KMS-11 (cell line): ENCODE measurements around the gene UBAP2.
"Not testable (repeated sequence)": the region's sequence is repeated elsewhere in the genome, so short reads cannot be mapped to it uniquely, and the experiment has no call there.

ENCODE experiments used
- H2AFZ ChIP-seq: fragments of 200-600 bp; sonication (generic); 2 replicates; pipeline ENCODE4 v1.6.1; 2016; ENCODE audit warnings: antibody characterized with exemption, mixed run types, low read depth
- H3K27ac ChIP-seq: fragments of 200-600 bp; sonication (generic); 2 replicates; pipeline ENCODE4 v1.6.1; 2016; ENCODE audit warnings: mild to moderate bottlenecking, mixed run types
- H3K27me3 ChIP-seq: fragments of 200-600 bp; sonication (generic); 2 replicates; pipeline ENCODE4 v1.6.1; 2017; ENCODE audit warnings: mild to moderate bottlenecking, low read depth, mixed run types, moderate library complexity; ENCODE audit not compliant: insufficient read depth
- H3K36me3 ChIP-seq: fragments of 200-600 bp; sonication (generic); 2 replicates; pipeline ENCODE4 v1.6.1; 2017; ENCODE audit warnings: mild to moderate bottlenecking, mixed run types; ENCODE audit not compliant: insufficient read depth
- H3K4me1 ChIP-seq: fragments of 200-600 bp; sonication (generic); 2 replicates; pipeline ENCODE4 v1.6.1; 2016; ENCODE audit warnings: mild to moderate bottlenecking, low read depth, mixed run types; ENCODE audit not compliant: poor library complexity, severe bottlenecking
- H3K4me2 ChIP-seq: fragments of 200-600 bp; sonication (generic); 2 replicates; pipeline ENCODE4 v1.7.0; 2016; ENCODE audit warnings: mild to moderate bottlenecking, mixed run types
- H3K4me3 ChIP-seq: fragments of 200-600 bp; sonication (generic); IDR thresholded peaks from 2 replicates; pipeline ENCODE4 v1.6.1; 2017; ENCODE audit warnings: low read depth, low read length, mixed read lengths; ENCODE audit not compliant: insufficient read depth
- H3K79me2 ChIP-seq: fragments of 200-600 bp; sonication (generic); 2 replicates; pipeline ENCODE4 v1.6.1; 2016; ENCODE audit warnings: low read depth, mixed run types; ENCODE audit not compliant: insufficient read depth
- H3K9ac ChIP-seq: fragments of 200-600 bp; sonication (generic); 2 replicates; pipeline ENCODE4 v1.6.1; 2016; ENCODE audit warnings: mild to moderate bottlenecking, mixed run types
- H4K20me1 ChIP-seq: fragments of 200-600 bp; sonication (generic); 2 replicates; pipeline ENCODE4 v1.6.1; 2016; ENCODE audit warnings: mild to moderate bottlenecking, mixed run types; ENCODE audit not compliant: insufficient read depth
- TF ChIP-seq, protein P1 (sequence below): fragments of 200-600 bp; sonication (generic); conservative IDR thresholded peaks from 2 replicates; pipeline ENCODE4 v1.6.1; 2017; ENCODE audit warnings: low read depth, mild to moderate bottlenecking, antibody characterized with exemption, low read length, moderate library complexity, mixed read lengths

UBAP2 gene

DNA sequence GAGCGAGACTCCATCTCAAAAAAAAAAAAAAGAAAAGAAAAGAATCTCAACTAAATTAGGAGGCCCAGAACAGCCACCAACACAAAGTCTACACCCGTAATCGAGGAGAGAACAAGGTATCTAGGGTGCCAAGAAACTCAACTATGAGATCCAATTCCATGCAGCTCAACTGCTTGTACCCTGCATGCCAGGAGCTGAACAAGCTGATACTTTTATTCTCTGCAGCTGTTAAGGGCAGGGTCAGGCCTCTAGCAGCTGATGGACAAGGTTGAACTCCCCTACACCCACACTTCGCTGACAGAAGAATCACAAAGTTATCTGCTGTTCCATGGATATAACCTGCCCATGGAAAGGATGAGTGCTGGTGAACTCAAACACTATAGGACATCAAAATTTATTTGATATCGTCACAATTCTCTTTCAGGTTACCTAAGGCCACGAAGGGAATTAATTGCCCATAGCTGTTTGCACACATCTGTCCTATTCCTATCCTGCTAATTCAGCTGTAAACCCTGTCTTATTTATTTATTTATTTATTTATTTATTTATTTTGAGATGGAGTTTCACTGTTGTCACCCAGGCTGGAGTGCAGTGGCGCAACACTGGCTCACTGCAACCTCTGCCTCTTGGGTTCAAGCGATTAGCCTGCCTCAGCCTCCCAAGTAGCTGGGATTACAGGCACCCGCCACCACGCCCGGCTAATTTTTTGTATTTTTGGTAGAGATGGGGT lies 20.7 kb downstream of the UBAP2 start:
- Histone ChIP-seq H2AFZ (no peak overlapping the region), H3K79me2 (peaks cover 87% of the 10 kb centered on the region), H3K4me3 (no peak overlapping the region), H3K9ac (no peak overlapping the region), H3K27me3 (no peaks in the 10 kb centered on the region), H4K20me1 (peaks cover 21% of the 10 kb centered on the region; the same call in 1 of the 2 replicates), H3K36me3 (peaks cover 9% of the 10 kb centered on the region; the same call in 1 of the 2 replicates), H3K4me2 (no peak overlapping the region), H3K4me1 (peaks cover 4% of the 10 kb centered on the region), H3K27ac (no peak overlapping the region)
- TF ChIP-seq, protein P1, sequence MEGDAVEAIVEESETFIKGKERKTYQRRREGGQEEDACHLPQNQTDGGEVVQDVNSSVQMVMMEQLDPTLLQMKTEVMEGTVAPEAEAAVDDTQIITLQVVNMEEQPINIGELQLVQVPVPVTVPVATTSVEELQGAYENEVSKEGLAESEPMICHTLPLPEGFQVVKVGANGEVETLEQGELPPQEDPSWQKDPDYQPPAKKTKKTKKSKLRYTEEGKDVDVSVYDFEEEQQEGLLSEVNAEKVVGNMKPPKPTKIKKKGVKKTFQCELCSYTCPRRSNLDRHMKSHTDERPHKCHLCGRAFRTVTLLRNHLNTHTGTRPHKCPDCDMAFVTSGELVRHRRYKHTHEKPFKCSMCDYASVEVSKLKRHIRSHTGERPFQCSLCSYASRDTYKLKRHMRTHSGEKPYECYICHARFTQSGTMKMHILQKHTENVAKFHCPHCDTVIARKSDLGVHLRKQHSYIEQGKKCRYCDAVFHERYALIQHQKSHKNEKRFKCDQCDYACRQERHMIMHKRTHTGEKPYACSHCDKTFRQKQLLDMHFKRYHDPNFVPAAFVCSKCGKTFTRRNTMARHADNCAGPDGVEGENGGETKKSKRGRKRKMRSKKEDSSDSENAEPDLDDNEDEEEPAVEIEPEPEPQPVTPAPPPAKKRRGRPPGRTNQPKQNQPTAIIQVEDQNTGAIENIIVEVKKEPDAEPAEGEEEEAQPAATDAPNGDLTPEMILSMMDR = no peak

DNA sequence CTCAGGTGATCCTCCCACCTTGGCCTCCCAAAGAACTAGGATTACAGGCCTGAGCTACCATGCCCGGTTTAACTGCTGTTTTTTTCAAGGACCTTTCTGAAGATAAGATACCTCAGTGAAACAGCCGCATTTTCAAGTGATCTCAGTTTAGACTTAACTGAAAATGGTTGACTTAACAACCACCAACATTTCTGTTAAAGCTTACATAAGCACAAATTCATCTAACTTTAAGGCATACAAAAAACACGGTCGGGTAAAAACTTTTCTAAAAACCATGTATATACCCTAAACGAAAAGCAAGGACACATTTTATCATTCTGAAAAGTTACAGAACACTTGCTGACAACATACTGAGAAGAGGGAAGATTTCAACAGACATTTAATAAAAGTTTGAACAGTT lies 22.9 kb downstream of the UBAP2 start:
- H3K36me3 ChIP-seq = peaks cover 6% of the 10 kb centered on the region; the same call in 1 of the 2 replicates
- no peak overlapping the region for H3K27ac ChIP-seq
- H3K4me3 ChIP-seq = no peak overlapping the region
- H4K20me1 ChIP-seq = peaks cover 18% of the 10 kb centered on the region; the same call in 1 of the 2 replicates
- no peaks in the 10 kb centered on the region for H3K27me3 ChIP-seq
- TF ChIP-seq, protein P1 = no peak
- H3K79me2 ChIP-seq = peaks cover 90% of the 10 kb centered on the region
- peaks cover 4% of the 10 kb centered on the region for H3K4me1 ChIP-seq
- no peak overlapping the region for H3K9ac ChIP-seq
- H3K4me2 ChIP-seq = no peak overlapping the region
- no peak overlapping the region for H2AFZ ChIP-seq

DNA sequence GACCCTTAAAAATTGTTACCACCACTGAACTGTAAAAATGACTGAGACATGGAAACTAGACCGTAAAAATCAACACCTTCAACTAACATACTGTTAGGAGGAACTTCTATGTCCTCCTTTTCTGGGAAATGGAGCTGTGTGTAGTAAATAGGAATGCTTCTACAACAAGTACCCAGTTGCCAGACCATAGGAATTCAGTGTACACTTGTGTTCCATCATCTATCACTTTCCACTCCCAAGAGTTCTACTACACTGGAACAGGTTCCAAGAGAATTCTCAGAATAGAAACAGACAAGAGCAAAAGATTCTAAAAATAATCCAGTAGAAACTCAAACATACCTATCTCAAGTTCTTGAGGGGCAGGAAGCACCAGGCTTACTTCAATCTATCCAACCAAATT lies 23.6 kb downstream of the UBAP2 start:
- Histone ChIP-seq H3K79me2 (peaks cover 90% of the 10 kb centered on the region), H2AFZ (no peak overlapping the region), H3K4me3 (no peak overlapping the region), H3K4me1 (peaks cover 4% of the 10 kb centered on the region), H3K9ac (no peak overlapping the region), H3K36me3 (peaks cover 6% of the 10 kb centered on the region; the same call in 1 of the 2 replicates), H3K4me2 (no peak overlapping the region), H3K27me3 (no peaks in the 10 kb centered on the region), H3K27ac (no peak overlapping the region), H4K20me1 (peaks cover 18% of the 10 kb centered on the region; the same call in 1 of the 2 replicates)
- TF ChIP-seq, protein P1 = no peak

DNA sequence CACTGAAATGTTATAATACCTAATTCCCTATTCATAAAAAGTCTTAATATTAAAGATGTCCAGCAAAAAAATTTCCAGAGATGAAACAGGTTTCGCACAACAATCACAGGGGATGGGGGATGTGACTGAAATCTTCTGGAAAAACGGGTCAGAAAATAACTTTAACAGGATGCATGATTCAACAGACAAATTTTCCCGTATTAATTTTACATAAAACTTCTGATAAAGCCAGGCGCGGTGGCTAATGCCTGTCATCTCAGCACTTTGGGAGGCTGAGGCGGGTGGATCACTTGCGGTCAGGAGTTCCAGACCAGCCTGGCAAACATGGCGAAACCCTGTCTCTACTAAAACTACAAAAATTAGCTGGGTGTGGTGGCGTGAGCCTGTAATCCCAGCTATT lies 24.2 kb downstream of the UBAP2 start:
- Histone ChIP-seq H3K79me2 (peaks cover 90% of the 10 kb centered on the region), H4K20me1 (peaks cover 18% of the 10 kb centered on the region; the same call in 1 of the 2 replicates)
- not testable (repeated sequence) for H3K27ac ChIP-seq, H3K4me1 ChIP-seq, H2AFZ ChIP-seq, H3K36me3 ChIP-seq, H3K4me3 ChIP-seq, H3K4me2 ChIP-seq, H3K9ac ChIP-seq, H3K27me3 ChIP-seq

DNA sequence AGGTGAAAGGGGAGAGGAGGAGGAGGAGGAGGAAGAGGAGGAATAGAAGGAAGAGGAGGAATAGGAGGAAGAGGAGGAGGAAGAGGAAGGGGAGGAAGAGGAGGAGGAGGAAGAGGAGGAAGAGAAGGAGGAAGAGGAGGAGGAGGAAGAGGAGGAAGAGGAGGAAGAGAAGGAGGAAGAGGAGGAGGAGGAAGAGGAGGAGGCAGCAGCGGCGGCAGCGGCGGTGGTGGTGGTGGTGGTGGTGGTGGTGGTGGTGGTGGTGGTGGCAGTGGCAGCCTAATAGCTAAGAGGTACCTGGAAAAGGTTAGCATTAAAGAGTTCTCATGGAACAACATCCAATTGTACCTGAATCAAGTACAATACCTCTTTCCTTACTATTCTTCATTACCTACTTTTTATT lies 32.5 kb downstream of the UBAP2 start:
- TF ChIP-seq, protein P1 = no peak
- peaks cover 48% of the 10 kb centered on the region for H3K79me2 ChIP-seq

More for the DNA sequence above, 32.5 kb downstream of the UBAP2 start:
- no peak overlapping the region for H3K9ac ChIP-seq
- peaks cover 4% of the 10 kb centered on the region; the same call in 1 of the 2 replicates for H3K36me3 ChIP-seq
- no peaks in the 10 kb centered on the region for H3K4me1 ChIP-seq
- H3K27ac ChIP-seq = no peak overlapping the region
- no peak overlapping the region for H3K4me2 ChIP-seq
- H3K27me3 ChIP-seq = no peaks in the 10 kb centered on the region
- no peak overlapping the region for H2AFZ ChIP-seq
- no peak overlapping the region for H3K4me3 ChIP-seq
- H4K20me1 ChIP-seq = no peaks in the 10 kb centered on the region
